HG03565 (cell line): ENCODE data around the gene CD163.
"Not testable (repeated sequence)": the region's sequence is repeated elsewhere in the genome, so short reads cannot be mapped to it uniquely, and the experiment has no call there.

Source experiments
- ATAC-seq: cut with Tn5 transposase; IDR thresholded peaks from one replicate; pipeline ENCODE4 v1.9.1; 2021; ENCODE audit warnings: mild to moderate bottlenecking, moderate library complexity; ENCODE audit not compliant: unreplicated experiment

The CD163 gene

GRCh38 chr12:7451756-7452155 lies 51.8 kb downstream of the CD163 start:
- no peak for ATAC-seq

GRCh38 chr12:7450667-7451066 lies 52.9 kb downstream of the CD163 start:
- no peak for ATAC-seq

GRCh38 chr12:7448099-7448498 lies 55.5 kb downstream of the CD163 start:
- no peak for ATAC-seq

GRCh38 chr12:7444537-7444936 lies 59.0 kb downstream of the CD163 start:
- ATAC-seq = no peak

- ATAC-seq = no peak
Observed at GRCh38 chr12:7444076-7444475, 59.5 kb downstream of the CD163 start, which contains the start of gene CD163L1. CD163L1 (minus strand) TSS chr12:7444153; CDS start chr12:7444127, 26 bp downstream.

- no peak for ATAC-seq
Observed at GRCh38 chr12:7441216-7441615, 62.4 kb downstream of the CD163 start.

GRCh38 chr12:7439579-7440505 lies 63.7 kb downstream of the CD163 start:
- no peak for ATAC-seq

GRCh38 chr12:7438291-7438995 lies 65.1 kb downstream of the CD163 start:
- ATAC-seq = not testable (repeated sequence)

GRCh38 chr12:7437494-7437893 lies 66.1 kb downstream of the CD163 start:
- not testable (repeated sequence) for ATAC-seq

GRCh38 chr12:7434670-7435069 lies 68.9 kb downstream of the CD163 start:
- ATAC-seq = no peak

GRCh38 chr12:7433276-7433822 lies 70.2 kb downstream of the CD163 start:
- no peak for ATAC-seq

GRCh38 chr12:7431993-7432685 lies 71.4 kb downstream of the CD163 start:
- no peak for ATAC-seq
